Mammary epithelial cell (primary cell): Measurements from ENCODE around the gene PDE3A.

Experiments
- EZH2 ChIP-seq: IDR thresholded peaks from 2 replicates; pipeline ENCODE4 v1.6.1; 2012; ENCODE audit warnings: low read length, inconsistent platforms, borderline replicate concordance
- TF ChIP-seq, protein P1 (sequence below), 2 donors: IDR thresholded peaks in 1 of 2; conservative IDR thresholded peaks in 1 of 2; 2 replicates each; pipeline ENCODE4 v1.5.1; 2011 to 2012; ENCODE audit warnings: inconsistent platforms in 2 of 2, low read length in 2 of 2, mild to moderate bottlenecking in 2 of 2, control low read depth in 1 of 2, low read depth in 1 of 2; ENCODE audit not compliant: insufficient read depth in 1 of 2; ENCODE audit errors: extremely low read depth in 1 of 2

DNA sequence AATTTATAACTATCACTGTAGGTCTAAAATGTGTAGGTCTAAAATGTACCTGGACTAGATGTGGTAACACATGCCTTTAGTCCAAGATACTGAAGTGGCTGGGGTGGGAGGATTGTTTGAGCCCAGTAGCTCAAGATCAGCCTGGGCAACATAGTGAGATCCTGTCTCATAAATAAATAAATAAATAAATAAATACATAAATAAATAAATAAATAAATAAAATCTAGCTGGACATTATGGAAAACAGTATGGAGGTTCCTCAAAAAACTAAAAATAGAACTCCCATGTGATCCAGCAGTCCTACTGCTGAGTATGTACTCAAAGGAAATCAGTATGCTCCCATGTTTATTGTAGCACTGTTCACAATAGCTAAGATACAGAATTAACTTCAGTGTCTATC is 24.0 kb downstream of the PDE3A start:
- TF ChIP-seq, protein P1, sequence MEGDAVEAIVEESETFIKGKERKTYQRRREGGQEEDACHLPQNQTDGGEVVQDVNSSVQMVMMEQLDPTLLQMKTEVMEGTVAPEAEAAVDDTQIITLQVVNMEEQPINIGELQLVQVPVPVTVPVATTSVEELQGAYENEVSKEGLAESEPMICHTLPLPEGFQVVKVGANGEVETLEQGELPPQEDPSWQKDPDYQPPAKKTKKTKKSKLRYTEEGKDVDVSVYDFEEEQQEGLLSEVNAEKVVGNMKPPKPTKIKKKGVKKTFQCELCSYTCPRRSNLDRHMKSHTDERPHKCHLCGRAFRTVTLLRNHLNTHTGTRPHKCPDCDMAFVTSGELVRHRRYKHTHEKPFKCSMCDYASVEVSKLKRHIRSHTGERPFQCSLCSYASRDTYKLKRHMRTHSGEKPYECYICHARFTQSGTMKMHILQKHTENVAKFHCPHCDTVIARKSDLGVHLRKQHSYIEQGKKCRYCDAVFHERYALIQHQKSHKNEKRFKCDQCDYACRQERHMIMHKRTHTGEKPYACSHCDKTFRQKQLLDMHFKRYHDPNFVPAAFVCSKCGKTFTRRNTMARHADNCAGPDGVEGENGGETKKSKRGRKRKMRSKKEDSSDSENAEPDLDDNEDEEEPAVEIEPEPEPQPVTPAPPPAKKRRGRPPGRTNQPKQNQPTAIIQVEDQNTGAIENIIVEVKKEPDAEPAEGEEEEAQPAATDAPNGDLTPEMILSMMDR (conservative IDR thresholded peaks at IDR 0.05 in 1 of 2, IDR thresholded peaks at IDR 0.05 in 1 of 2; ENCODE audit: extremely low read depth in 1 of 2, insufficient read depth in 1 of 2, low read depth in 1 of 2, low read length in 2 of 2) = no peak
- TF ChIP-seq EZH2 = no peak
